HEK293 (cell line): Measurements from ENCODE around the gene SMNDC1.

Experiments
- ATF2 ChIP-seq: fragments of 450-650 bp; formaldehyde crosslinking; IDR thresholded peaks from 2 replicates; pipeline ENCODE4 v1.5.1; 2016; ENCODE audit warnings: missing biosample characterization, missing genetic modification characterization, low read depth
- CTCF ChIP-seq: fragments of 450-650 bp; formaldehyde crosslinking; IDR thresholded peaks from 2 replicates; pipeline ENCODE4 v1.5.1; 2016; ENCODE audit warnings: missing biosample characterization, missing genetic modification characterization
- INSM2 ChIP-seq: fragments of 450-650 bp; formaldehyde crosslinking; IDR thresholded peaks from 2 replicates; pipeline ENCODE4 v1.5.1; 2016; ENCODE audit warnings: missing biosample characterization, missing genetic modification characterization
- REST ChIP-seq: fragments of 450-650 bp; formaldehyde crosslinking; IDR thresholded peaks from 2 replicates; pipeline ENCODE4 v1.5.1; 2016; ENCODE audit warnings: missing biosample characterization, missing genetic modification characterization
- SCRT2 ChIP-seq: fragments of 450-650 bp; formaldehyde crosslinking; IDR thresholded peaks from 2 replicates; pipeline ENCODE4 v1.5.1; 2016; ENCODE audit warnings: missing biosample characterization, missing genetic modification characterization
- TCF7L2 ChIP-seq: IDR thresholded peaks from 2 replicates; pipeline ENCODE4 v1.6.1; 2011; ENCODE audit warnings: low read depth, mild to moderate bottlenecking, inconsistent platforms, low read length, moderate library complexity, borderline replicate concordance
- ZBTB21 ChIP-seq: fragments of 450-650 bp; formaldehyde crosslinking; IDR thresholded peaks from 2 replicates; pipeline ENCODE4 v1.5.1; 2017; ENCODE audit warnings: missing biosample characterization, missing genetic modification characterization
- ZNF19 ChIP-seq: fragments of 450-650 bp; formaldehyde crosslinking; IDR thresholded peaks from 2 replicates; pipeline ENCODE4; 2016; ENCODE audit warnings: missing biosample characterization, missing genetic modification characterization, low read depth
- ZNF324 ChIP-seq: fragments of 450-650 bp; formaldehyde crosslinking; IDR thresholded peaks from 2 replicates; pipeline ENCODE4 v1.5.1; 2016; ENCODE audit warnings: missing biosample characterization, missing genetic modification characterization
- ZNF707 ChIP-seq: fragments of 450-650 bp; formaldehyde crosslinking; IDR thresholded peaks from 2 replicates; pipeline ENCODE4 v1.5.1; 2016; ENCODE audit warnings: missing biosample characterization, missing genetic modification characterization
- ZNF768 ChIP-seq: fragments of 450-650 bp; formaldehyde crosslinking; IDR thresholded peaks from 2 replicates; pipeline ENCODE4 v1.5.1; 2018; ENCODE audit warnings: missing biosample characterization, mild to moderate bottlenecking, missing genetic modification characterization

GRCh38 chr10:110307805-110308204 is 3.1 kb upstream of the SMNDC1 start:
- TF ChIP-seq TCF7L2 (no peak), CTCF (tag by site-specific recombination) (no peak), ZBTB21 (tag by site-specific recombination) (no peak), INSM2 (tag by site-specific recombination) (no peak), SCRT2 (tag by site-specific recombination) (no peak), ZNF707 (tag by site-specific recombination) (no peak), REST (no peak), ZNF324 (tag by site-specific recombination) (no peak), ZNF19 (tag by site-specific recombination) (no peak), ZNF768 (no peak), ATF2 (tag by site-specific recombination) (no peak)
